ENCODE data around the gene PGM1.

- no peak for TF ChIP-seq POLR2A (IDR thresholded peaks at IDR 0.05; ENCODE audit: low read depth, low read length)
- no peak for TF ChIP-seq POLR2AphosphoS5 (IDR thresholded peaks at IDR 0.05; ENCODE audit: insufficient read depth, low read depth, low read length)
- no peak for TF ChIP-seq CTCF (IDR thresholded peaks at IDR 0.05; ENCODE audit: extremely low read depth in 1 of 2, insufficient read depth in 1 of 2, low read depth in 1 of 2, low read length in 2 of 2)
Observed at GRCh38 chr1:63630666-63631065, 37.5 kb downstream of the PGM1 start.

Data from endothelial cell of umbilical vein (primary cell).